ENCODE data around the gene ARHGEF12. TPM values are rescaled to one million over a fixed set of nuclear protein-coding genes. Genes with fewer than 3 reads are reported as not detected.

Gene ARHGEF12
- total RNA-seq, 1 donor from 2014 or later = 36.5 TPM

- no peak overlapping the region for H3K4me3 ChIP-seq (ENCODE audit: low read depth, low read length)
- TF ChIP-seq CTCF (conservative IDR thresholded peaks at IDR 0.05; ENCODE audit: low read depth, low read length) = no peak
- no peak for DNase-seq (ENCODE audit: low read depth)
These were observed 190.0 kb downstream of the ARHGEF12 start for GRCh38 chr11:120526241-120526640.

GRCh38 chr11:120527111-120527761 is 191.0 kb downstream of the ARHGEF12 start:
- H3K4me3 ChIP-seq (ENCODE audit: low read depth, low read length) = no peak overlapping the region
- no peak for TF ChIP-seq CTCF (conservative IDR thresholded peaks at IDR 0.05; ENCODE audit: low read depth, low read length)
- DNase-seq (ENCODE audit: low read depth) = no peak

DNA sequence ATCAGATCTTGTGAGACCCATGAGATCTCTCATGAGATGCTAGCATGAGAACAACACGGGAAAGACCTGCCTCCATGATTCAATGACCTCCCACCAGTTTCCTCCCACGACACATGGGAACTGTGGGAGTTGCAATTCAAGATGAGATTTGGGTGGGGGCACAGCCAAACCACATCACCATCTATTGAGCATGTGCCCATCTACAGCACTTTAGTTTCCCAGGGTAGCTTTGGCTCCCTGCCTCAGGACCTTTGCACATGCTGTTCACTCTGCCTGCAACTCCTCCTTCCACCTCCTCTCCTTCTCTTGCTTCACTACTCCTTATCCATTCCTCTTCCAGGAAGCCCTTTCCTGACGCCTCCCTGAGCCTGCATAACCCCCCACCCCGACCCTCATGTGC is 192.5 kb downstream of the ARHGEF12 start:
- no peak overlapping the region for H3K4me3 ChIP-seq (ENCODE audit: low read depth, low read length)
- TF ChIP-seq CTCF (conservative IDR thresholded peaks at IDR 0.05; ENCODE audit: low read depth, low read length) = no peak
- no peak for DNase-seq (ENCODE audit: low read depth)

- H3K4me3 ChIP-seq (ENCODE audit: low read depth, low read length) = no peak overlapping the region
- TF ChIP-seq CTCF (conservative IDR thresholded peaks at IDR 0.05; ENCODE audit: low read depth, low read length) = no peak
- DNase-seq (ENCODE audit: low read depth) = no peak
These were observed 193.0 kb downstream of the ARHGEF12 start for GRCh38 chr11:120529214-120529613.

DNA sequence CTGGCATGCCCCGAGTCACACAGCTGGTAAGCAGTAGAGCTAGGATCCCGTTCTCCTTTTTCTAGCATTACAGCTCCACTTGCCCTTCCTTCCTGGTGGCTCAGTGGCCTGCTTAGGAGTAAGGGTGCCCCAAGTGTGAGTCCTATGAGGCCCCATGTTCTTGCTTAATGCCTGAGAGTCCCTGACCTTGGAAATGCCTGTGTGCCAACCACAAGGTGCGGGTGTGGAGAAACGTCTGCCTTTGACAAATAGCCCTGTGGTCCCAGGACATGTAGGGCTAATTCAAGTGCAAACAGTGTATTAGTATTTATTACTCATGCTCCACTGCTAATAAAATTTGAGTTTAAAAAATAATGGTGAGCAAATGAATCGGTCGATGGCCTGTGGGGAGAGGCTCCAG is 193.7 kb downstream of the ARHGEF12 start:
- TF ChIP-seq CTCF (conservative IDR thresholded peaks at IDR 0.05; ENCODE audit: low read depth, low read length) = no peak
- no peak for DNase-seq (ENCODE audit: low read depth)
- no peak overlapping the region for H3K4me3 ChIP-seq (ENCODE audit: low read depth, low read length)

- no peak for TF ChIP-seq CTCF (conservative IDR thresholded peaks at IDR 0.05; ENCODE audit: low read depth, low read length)
- DNase-seq (ENCODE audit: low read depth) = no peak
- H3K4me3 ChIP-seq (ENCODE audit: low read depth, low read length) = no peak overlapping the region
These were observed 196.0 kb downstream of the ARHGEF12 start for GRCh38 chr11:120532082-120532831.

DNA sequence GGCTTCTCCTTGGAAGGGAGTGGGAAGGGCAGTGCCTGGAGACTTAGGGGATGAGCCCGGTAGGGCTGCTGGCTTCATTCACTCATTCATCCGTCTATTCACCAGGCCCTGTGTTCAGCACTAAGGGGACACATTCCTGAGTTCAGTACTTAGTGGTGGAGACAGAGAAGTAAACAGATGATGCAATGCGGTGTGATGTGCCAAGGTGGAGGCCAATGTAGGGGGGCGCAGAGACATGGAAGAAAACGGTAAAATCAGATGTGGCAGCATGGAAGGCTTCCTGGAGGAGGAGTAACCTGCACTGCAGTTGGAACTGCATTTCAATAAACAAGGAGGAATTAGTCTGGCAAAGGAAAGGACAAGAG is 196.6 kb downstream of the ARHGEF12 start:
- no peak for TF ChIP-seq CTCF (conservative IDR thresholded peaks at IDR 0.05; ENCODE audit: low read depth, low read length)
- H3K4me3 ChIP-seq (ENCODE audit: low read depth, low read length) = no peak overlapping the region
- DNase-seq (ENCODE audit: low read depth) = no peak

Measured in epithelial cell of proximal tubule (primary cell).